ENCODE results near the gene SCYGR5.

DNA sequence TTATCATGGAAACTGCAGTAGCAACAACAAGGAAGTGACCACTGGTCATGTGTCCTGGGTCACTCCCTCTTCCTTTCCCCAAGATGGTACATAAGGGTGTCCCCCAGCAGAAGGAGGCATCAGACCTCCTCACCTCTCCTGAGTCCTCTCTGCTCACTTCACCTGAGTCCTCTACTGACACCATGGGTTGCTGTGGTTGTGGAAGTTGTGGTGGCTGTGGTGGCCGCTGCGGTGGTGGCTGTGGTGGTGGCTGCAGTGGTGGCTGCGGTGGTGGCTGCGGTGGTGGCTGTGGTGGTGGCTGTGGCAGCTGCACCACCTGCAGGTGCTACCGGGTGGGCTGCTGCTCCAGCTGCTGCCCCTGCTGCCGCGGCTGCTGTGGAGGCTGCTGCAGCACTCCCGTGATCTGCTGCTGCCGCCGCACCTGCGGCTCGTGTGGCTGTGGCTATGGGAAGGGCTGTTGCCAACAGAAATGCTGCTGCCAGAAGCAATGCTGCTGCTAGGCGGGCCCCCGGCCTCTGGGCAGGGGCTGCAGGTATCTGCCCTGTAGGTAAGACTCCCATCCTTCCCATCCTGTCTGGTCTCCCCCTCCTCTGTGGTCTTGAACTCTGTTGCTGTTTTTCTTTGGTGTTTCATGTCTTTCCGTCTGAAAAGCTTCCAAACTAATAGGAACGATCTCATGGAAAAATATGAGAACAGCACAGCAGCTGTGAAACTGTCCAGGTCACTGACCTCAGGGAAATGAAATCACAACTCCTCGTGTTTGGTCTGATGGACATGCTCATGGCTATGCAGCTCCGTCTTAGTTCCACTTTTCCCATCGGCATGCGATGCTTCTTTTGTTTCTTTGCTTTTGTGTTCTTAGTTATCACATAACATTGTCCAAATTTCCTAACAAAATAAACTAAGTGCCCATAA lies 49.0 kb upstream of the SCYGR5 start, which contains the start of gene SCYGR4:
- no peak for TF ChIP-seq ZNF155 (tag by site-specific recombination; IDR thresholded peaks at IDR 0.05)
- TF ChIP-seq ZNF121 (tag by site-specific recombination; IDR thresholded peaks at IDR 0.05) = no peak
- no peak for TF ChIP-seq ZNF174 (tag by site-specific recombination; IDR thresholded peaks at IDR 0.05)
- TF ChIP-seq MYNN (tag by site-specific recombination; IDR thresholded peaks at IDR 0.05; ENCODE audit: borderline replicate concordance) = no peak
- TF ChIP-seq, protein P1, sequence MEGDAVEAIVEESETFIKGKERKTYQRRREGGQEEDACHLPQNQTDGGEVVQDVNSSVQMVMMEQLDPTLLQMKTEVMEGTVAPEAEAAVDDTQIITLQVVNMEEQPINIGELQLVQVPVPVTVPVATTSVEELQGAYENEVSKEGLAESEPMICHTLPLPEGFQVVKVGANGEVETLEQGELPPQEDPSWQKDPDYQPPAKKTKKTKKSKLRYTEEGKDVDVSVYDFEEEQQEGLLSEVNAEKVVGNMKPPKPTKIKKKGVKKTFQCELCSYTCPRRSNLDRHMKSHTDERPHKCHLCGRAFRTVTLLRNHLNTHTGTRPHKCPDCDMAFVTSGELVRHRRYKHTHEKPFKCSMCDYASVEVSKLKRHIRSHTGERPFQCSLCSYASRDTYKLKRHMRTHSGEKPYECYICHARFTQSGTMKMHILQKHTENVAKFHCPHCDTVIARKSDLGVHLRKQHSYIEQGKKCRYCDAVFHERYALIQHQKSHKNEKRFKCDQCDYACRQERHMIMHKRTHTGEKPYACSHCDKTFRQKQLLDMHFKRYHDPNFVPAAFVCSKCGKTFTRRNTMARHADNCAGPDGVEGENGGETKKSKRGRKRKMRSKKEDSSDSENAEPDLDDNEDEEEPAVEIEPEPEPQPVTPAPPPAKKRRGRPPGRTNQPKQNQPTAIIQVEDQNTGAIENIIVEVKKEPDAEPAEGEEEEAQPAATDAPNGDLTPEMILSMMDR (tag by site-specific recombination; IDR thresholded peaks at IDR 0.05) = no peak

All from HEK293 (cell line).